Measurements from ENCODE around the gene STRADB.
A peak's percentile ranks its signal among the peaks of the same experiment; 100 is the strongest.
"Not testable (repeated sequence)": the region's sequence is repeated elsewhere in the genome, so short reads cannot be mapped to it uniquely, and the experiment has no call there.

The STRADB gene

GRCh38 chr2:201429835-201430234 lies 21.7 kb upstream of the STRADB start:
- intact Hi-C loops (cut with DNase I); DNase-seq: not testable (repeated sequence)

GRCh38 chr2:201430322-201430721 lies 21.2 kb upstream of the STRADB start:
- intact Hi-C loops (cut with DNase I); DNase-seq: not testable (repeated sequence)

GRCh38 chr2:201430839-201431238 lies 20.7 kb upstream of the STRADB start:
- intact Hi-C loops (cut with DNase I): no loop called here
- no peak for DNase-seq

GRCh38 chr2:201432038-201432620 lies 19.4 kb upstream of the STRADB start:
- intact Hi-C loops (cut with DNase I): no loop called here

GRCh38 chr2:201432621-201433393 lies 18.7 kb upstream of the STRADB start:
- no peak for DNase-seq
- intact Hi-C loops (cut with DNase I): no loop called here

More at GRCh38 chr2:201432038-201432620, 19.4 kb upstream of the STRADB start:
- no peak for DNase-seq

GRCh38 chr2:201433394-201433995 lies 18.0 kb upstream of the STRADB start:
- intact Hi-C loops (cut with DNase I): no loop called here
- DNase-seq: no peak

- no peak for DNase-seq
These were observed 15.4 kb upstream of the STRADB start for GRCh38 chr2:201436141-201436540.

GRCh38 chr2:201439336-201439922 lies 12.1 kb upstream of the STRADB start:
- intact Hi-C loops (cut with DNase I); DNase-seq: not testable (repeated sequence)

More at GRCh38 chr2:201436141-201436540, 15.4 kb upstream of the STRADB start:
- intact Hi-C loops (cut with DNase I): no loop called here

GRCh38 chr2:201440182-201440581 lies 11.4 kb upstream of the STRADB start:
- intact Hi-C loops (cut with DNase I): no loop called here
- no peak for DNase-seq

- no peak for DNase-seq
- intact Hi-C loops (cut with DNase I): no loop called here
These were observed 10.1 kb upstream of the STRADB start for GRCh38 chr2:201441409-201441808.

- DNase-seq: no peak
- intact Hi-C loops (cut with DNase I): no loop called here
These were observed 6.6 kb upstream of the STRADB start for GRCh38 chr2:201444746-201445465.

GRCh38 chr2:201447086-201447485 lies 4.5 kb upstream of the STRADB start:
- intact Hi-C loops (cut with DNase I): no loop called here
- DNase-seq: no peak

- intact Hi-C loops (cut with DNase I): no loop called here
- no peak for DNase-seq
These were observed 3.5 kb upstream of the STRADB start for GRCh38 chr2:201448061-201448460.

GRCh38 chr2:201448701-201449100 lies 2.8 kb upstream of the STRADB start:
- DNase-seq: no peak
- intact Hi-C loops (cut with DNase I): no loop called here

- DNase-seq: no peak
- intact Hi-C loops (cut with DNase I): loop anchor here (5.0 kb wide), 1 partner anchor 191 kb away; the partner anchor contains the start of gene TMEM237
These were observed 617 bp upstream of the STRADB start for GRCh38 chr2:201450954-201451291.

GRCh38 chr2:201452058-201452921 lies 750 bp downstream of the STRADB start:
- peak in 1 of 10 donors; percentile 56 for DNase-seq

GRCh38 chr2:201452922-201453643 lies 1.5 kb downstream of the STRADB start:
- intact Hi-C loops (cut with DNase I): loop anchor here (5.0 kb wide), 1 partner anchor 189 kb away; the partner anchor contains the start of gene TMEM237

More at GRCh38 chr2:201452058-201452921, 750 bp downstream of the STRADB start:
- intact Hi-C loops (cut with DNase I): loop anchor here (5.0 kb wide), 1 partner anchor 190 kb away; the partner anchor contains the start of gene TMEM237

GRCh38 chr2:201458381-201458780 lies 6.8 kb downstream of the STRADB start:
- intact Hi-C loops (cut with DNase I): no loop called here
- no peak for DNase-seq

More at GRCh38 chr2:201452922-201453643, 1.5 kb downstream of the STRADB start:
- DNase-seq: no peak

GRCh38 chr2:201460532-201460931 lies 9.0 kb downstream of the STRADB start:
- no peak for DNase-seq
- intact Hi-C loops (cut with DNase I): no loop called here

Measured in posterior cingulate gyrus (tissue), 11 donors.